Measurements from ENCODE around the gene PLA2G7. TPM values are rescaled to one million over a fixed set of nuclear protein-coding genes. Genes with fewer than 3 reads are reported as not detected.

The PLA2G7 gene
- total RNA-seq, 4 donors from 2014 or later: 0.26 to 0.29 TPM; not detected in 2

- peak; percentile 87 for DNase-seq (ENCODE audit: extremely low spot score)
- WGBS: 69% methylated on average over 2 of the region's 2 CpGs
- no peak overlapping the region for H3K27ac ChIP-seq (replicated peaks in 1 of 4)
These were observed 22.0 kb upstream of the PLA2G7 start for GRCh38 chr6:46757214-46757596.

GRCh38 chr6:46756469-46757213 is 21.5 kb upstream of the PLA2G7 start:
- no peak for TF ChIP-seq POLR2A (IDR thresholded peaks at IDR 0.05; ENCODE audit: low read depth)
- TF ChIP-seq POLR2AphosphoS5 (IDR thresholded peaks at IDR 0.05): no peak
- TF ChIP-seq EP300 (IDR thresholded peaks at IDR 0.05): no peak
- intact Hi-C loops (cut with DNase I): no loop called here
- DNase-seq (ENCODE audit: extremely low spot score): peak; percentile 42
- Histone ChIP-seq H3K27ac (replicated peaks in 1 of 4) (no peak overlapping the region), H3K9me3 (no peaks in the 10 kb centered on the region), H3K27me3 (no peaks in the 10 kb centered on the region), H3K36me3 (no peaks in the 10 kb centered on the region), H3K4me3 (no peak overlapping the region), H3K4me1 (no peaks in the 10 kb centered on the region)
- 67% methylated on average over 7 of the region's 7 CpGs for WGBS

More at GRCh38 chr6:46757214-46757596, 22.0 kb upstream of the PLA2G7 start:
- Histone ChIP-seq H3K27me3 (no peaks in the 10 kb centered on the region), H3K9me3 (no peaks in the 10 kb centered on the region), H3K4me1 (no peaks in the 10 kb centered on the region), H3K4me3 (no peak overlapping the region), H3K36me3 (no peaks in the 10 kb centered on the region)
- intact Hi-C loops (cut with DNase I): no loop called here
- TF ChIP-seq CTCF (IDR thresholded peaks at IDR 0.05) (no peak), POLR2AphosphoS5 (IDR thresholded peaks at IDR 0.05) (no peak), POLR2A (IDR thresholded peaks at IDR 0.05; ENCODE audit: low read depth) (no peak), EP300 (IDR thresholded peaks at IDR 0.05) (no peak)

GRCh38 chr6:46755865-46756264 is 20.7 kb upstream of the PLA2G7 start:
- Histone ChIP-seq H3K36me3 (no peaks in the 10 kb centered on the region), H3K4me3 (no peak overlapping the region), H3K27ac (replicated peaks in 1 of 4) (no peak overlapping the region), H3K9me3 (no peaks in the 10 kb centered on the region), H3K27me3 (no peaks in the 10 kb centered on the region), H3K4me1 (no peaks in the 10 kb centered on the region)
- DNase-seq (ENCODE audit: extremely low spot score): no peak
- WGBS: 50% methylated on average over 1 of the region's 1 CpG
- TF ChIP-seq EP300 (IDR thresholded peaks at IDR 0.05) (no peak), CTCF (IDR thresholded peaks at IDR 0.05) (no peak), POLR2A (IDR thresholded peaks at IDR 0.05; ENCODE audit: low read depth) (no peak), POLR2AphosphoS5 (IDR thresholded peaks at IDR 0.05) (no peak)
- intact Hi-C loops (cut with DNase I): no loop called here

- no peaks in the 10 kb centered on the region for H3K36me3 ChIP-seq
- intact Hi-C loops (cut with DNase I): no loop called here
- 86% methylated on average over 3 of the region's 3 CpGs for WGBS
- no peaks in the 10 kb centered on the region for H3K27me3 ChIP-seq
- peak; percentile 68 for DNase-seq (ENCODE audit: extremely low spot score)
- no peaks in the 10 kb centered on the region for H3K9me3 ChIP-seq
- no peak overlapping the region for H3K4me3 ChIP-seq
- H3K27ac ChIP-seq (replicated peaks in 1 of 4): no peak overlapping the region
- H3K4me1 ChIP-seq: no peaks in the 10 kb centered on the region
- TF ChIP-seq POLR2AphosphoS5 (IDR thresholded peaks at IDR 0.05) (no peak), POLR2A (IDR thresholded peaks at IDR 0.05; ENCODE audit: low read depth) (no peak), CTCF (IDR thresholded peaks at IDR 0.05) (no peak), EP300 (IDR thresholded peaks at IDR 0.05) (no peak)
These were observed 16.5 kb upstream of the PLA2G7 start for GRCh38 chr6:46751658-46752057.

GRCh38 chr6:46749731-46750130 is 14.6 kb upstream of the PLA2G7 start:
- intact Hi-C loops (cut with DNase I): no loop called here
- no peak overlapping the region for H3K4me3 ChIP-seq
- H3K27me3 ChIP-seq: no peaks in the 10 kb centered on the region
- no peak for TF ChIP-seq EP300 (IDR thresholded peaks at IDR 0.05)
- TF ChIP-seq POLR2A (IDR thresholded peaks at IDR 0.05; ENCODE audit: low read depth): no peak
- TF ChIP-seq CTCF (IDR thresholded peaks at IDR 0.05): no peak
- no peak for TF ChIP-seq POLR2AphosphoS5 (IDR thresholded peaks at IDR 0.05)
- no peaks in the 10 kb centered on the region for H3K36me3 ChIP-seq
- 81% methylated on average over 5 of the region's 5 CpGs for WGBS
- no peak overlapping the region for H3K27ac ChIP-seq (replicated peaks in 1 of 4)
- H3K9me3 ChIP-seq: no peaks in the 10 kb centered on the region
- no peaks in the 10 kb centered on the region for H3K4me1 ChIP-seq
- peak; percentile 39 for DNase-seq (ENCODE audit: extremely low spot score)

Measured in esophagus muscularis mucosa (tissue), 4 donors.